ENCODE measurements around the gene SNX13.

SNX13 gene

DNA sequence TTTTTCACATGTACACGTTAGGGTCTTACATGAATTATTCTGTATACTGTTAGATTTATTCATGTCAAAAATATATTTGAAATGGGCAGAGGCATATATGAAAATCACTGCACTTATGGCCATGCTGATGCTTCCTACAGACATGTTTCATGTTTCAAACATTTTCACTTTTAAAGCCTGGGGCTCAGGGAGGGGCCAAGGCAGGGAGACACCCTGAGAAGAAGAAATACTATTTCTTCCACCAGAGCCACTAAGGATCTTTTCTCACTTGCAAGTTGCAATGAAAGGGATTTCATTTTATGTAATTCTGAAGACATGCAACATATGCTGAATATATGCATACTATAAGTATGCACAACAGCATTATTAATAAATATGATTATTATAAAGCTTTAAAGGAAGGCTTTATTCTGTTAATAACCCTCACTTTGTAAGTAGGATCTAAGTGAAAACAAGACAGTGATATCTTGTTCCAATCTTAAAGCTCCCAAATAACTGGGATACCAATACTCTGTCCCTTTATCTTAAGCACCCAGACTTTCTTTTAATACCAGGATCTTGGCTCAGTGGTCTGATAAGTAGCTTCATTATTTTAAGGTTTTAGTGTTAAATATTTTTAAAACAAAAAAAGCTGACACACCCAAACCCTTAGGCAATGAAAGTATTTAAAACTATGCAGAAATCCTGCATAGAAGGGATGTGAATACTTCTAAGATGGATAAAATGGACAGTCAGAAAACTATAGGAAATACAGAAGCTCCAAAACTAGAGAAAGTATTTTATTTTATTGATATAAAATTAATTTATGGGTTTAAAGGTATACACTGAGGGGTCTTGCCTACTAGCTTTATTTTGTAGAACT is 148.0 kb downstream of the SNX13 start:
- Histone ChIP-seq H3K4me2 (ENCODE audit: low read length) (no peak overlapping the region), H3K9me3 (ENCODE audit: control insufficient read depth, low read length) (no peaks in the 10 kb centered on the region), H2AFZ (no peak overlapping the region), H3K27ac (no peak overlapping the region), H3K36me3 (ENCODE audit: control insufficient read depth, insufficient read depth, low read length) (no peaks in the 10 kb centered on the region), H3K79me2 (no peaks in the 10 kb centered on the region), H3K4me3 (ENCODE audit: low read depth, low read length) (no peak overlapping the region), H3K4me1 (no peaks in the 10 kb centered on the region), H3K9ac (no peak overlapping the region), H3K27me3 (ENCODE audit: control insufficient read depth, insufficient read depth, low read length) (no peaks in the 10 kb centered on the region)
- TF ChIP-seq, protein P1, sequence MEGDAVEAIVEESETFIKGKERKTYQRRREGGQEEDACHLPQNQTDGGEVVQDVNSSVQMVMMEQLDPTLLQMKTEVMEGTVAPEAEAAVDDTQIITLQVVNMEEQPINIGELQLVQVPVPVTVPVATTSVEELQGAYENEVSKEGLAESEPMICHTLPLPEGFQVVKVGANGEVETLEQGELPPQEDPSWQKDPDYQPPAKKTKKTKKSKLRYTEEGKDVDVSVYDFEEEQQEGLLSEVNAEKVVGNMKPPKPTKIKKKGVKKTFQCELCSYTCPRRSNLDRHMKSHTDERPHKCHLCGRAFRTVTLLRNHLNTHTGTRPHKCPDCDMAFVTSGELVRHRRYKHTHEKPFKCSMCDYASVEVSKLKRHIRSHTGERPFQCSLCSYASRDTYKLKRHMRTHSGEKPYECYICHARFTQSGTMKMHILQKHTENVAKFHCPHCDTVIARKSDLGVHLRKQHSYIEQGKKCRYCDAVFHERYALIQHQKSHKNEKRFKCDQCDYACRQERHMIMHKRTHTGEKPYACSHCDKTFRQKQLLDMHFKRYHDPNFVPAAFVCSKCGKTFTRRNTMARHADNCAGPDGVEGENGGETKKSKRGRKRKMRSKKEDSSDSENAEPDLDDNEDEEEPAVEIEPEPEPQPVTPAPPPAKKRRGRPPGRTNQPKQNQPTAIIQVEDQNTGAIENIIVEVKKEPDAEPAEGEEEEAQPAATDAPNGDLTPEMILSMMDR (IDR thresholded peaks at IDR 0.05), result no peak

GRCh38 chr7:17787257-17787656 is 153.0 kb downstream of the SNX13 start:
- no peak overlapping the region for H3K27ac ChIP-seq
- H3K4me2 ChIP-seq (ENCODE audit: low read length), result no peak overlapping the region
- TF ChIP-seq, protein P1 (IDR thresholded peaks at IDR 0.05), result no peak
- H3K9ac ChIP-seq, result no peak overlapping the region
- H3K9me3 ChIP-seq (ENCODE audit: control insufficient read depth, low read length), result no peaks in the 10 kb centered on the region
- no peaks in the 10 kb centered on the region for H3K79me2 ChIP-seq
- H2AFZ ChIP-seq, result no peak overlapping the region
- H3K27me3 ChIP-seq (ENCODE audit: control insufficient read depth, insufficient read depth, low read length), result no peaks in the 10 kb centered on the region
- no peak overlapping the region for H3K4me3 ChIP-seq (ENCODE audit: low read depth, low read length)
- no peaks in the 10 kb centered on the region for H3K36me3 ChIP-seq (ENCODE audit: control insufficient read depth, insufficient read depth, low read length)
- no peaks in the 10 kb centered on the region for H3K4me1 ChIP-seq

GRCh38 chr7:17786314-17786852 is 153.9 kb downstream of the SNX13 start:
- Histone ChIP-seq H3K27ac (no peak overlapping the region), H3K9me3 (ENCODE audit: control insufficient read depth, low read length) (no peaks in the 10 kb centered on the region), H2AFZ (no peak overlapping the region), H3K27me3 (ENCODE audit: control insufficient read depth, insufficient read depth, low read length) (no peaks in the 10 kb centered on the region), H3K9ac (no peak overlapping the region), H3K4me1 (no peaks in the 10 kb centered on the region), H3K4me3 (ENCODE audit: low read depth, low read length) (no peak overlapping the region), H3K79me2 (no peaks in the 10 kb centered on the region), H3K36me3 (ENCODE audit: control insufficient read depth, insufficient read depth, low read length) (no peaks in the 10 kb centered on the region), H3K4me2 (ENCODE audit: low read length) (no peak overlapping the region)
- TF ChIP-seq, protein P1 (IDR thresholded peaks at IDR 0.05), result no peak

DNA sequence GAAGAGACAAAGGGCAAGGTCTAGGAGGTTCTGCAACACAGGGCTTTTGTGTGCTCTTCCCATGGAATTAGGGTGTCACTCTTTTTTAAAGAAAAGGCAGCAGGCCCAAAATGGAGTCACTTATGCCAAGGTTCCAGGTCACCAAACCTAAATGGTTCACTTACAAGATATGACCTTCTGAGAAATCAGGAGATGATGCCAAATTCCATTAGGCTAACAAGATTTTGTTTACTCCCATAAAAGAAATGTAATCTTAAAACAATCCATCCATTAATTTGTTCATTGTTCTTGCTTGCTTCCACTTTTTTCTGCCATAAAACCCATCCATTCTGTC is 158.1 kb downstream of the SNX13 start:
- no peak overlapping the region for H3K27ac ChIP-seq
- H3K4me2 ChIP-seq (ENCODE audit: low read length), result no peak overlapping the region
- no peak overlapping the region for H2AFZ ChIP-seq
- no peaks in the 10 kb centered on the region for H3K9me3 ChIP-seq (ENCODE audit: control insufficient read depth, low read length)
- H3K79me2 ChIP-seq, result no peaks in the 10 kb centered on the region
- H3K36me3 ChIP-seq (ENCODE audit: control insufficient read depth, insufficient read depth, low read length), result no peaks in the 10 kb centered on the region
- H3K4me3 ChIP-seq (ENCODE audit: low read depth, low read length), result no peak overlapping the region
- H3K4me1 ChIP-seq, result no peaks in the 10 kb centered on the region
- no peak overlapping the region for H3K9ac ChIP-seq
- no peaks in the 10 kb centered on the region for H3K27me3 ChIP-seq (ENCODE audit: control insufficient read depth, insufficient read depth, low read length)
- TF ChIP-seq, protein P1 (IDR thresholded peaks at IDR 0.05), result no peak

Data from parathyroid adenoma (tissue), 2 donors.